CD4-positive, alpha-beta T cell treated with Interleukin-12 subunit alpha and Interleukin-12 subunit beta, for 1 hour (primary cell): ENCODE measurements around the gene PIRT.

Source experiments
- DNase-seq: peaks from one replicate; pipeline ENCODE4 v3.0.0-alpha.2; 2020

Gene PIRT

GRCh38 chr17:10815319-10815718 is 22.6 kb downstream of the PIRT start:
- DNase-seq, result no peak

DNA sequence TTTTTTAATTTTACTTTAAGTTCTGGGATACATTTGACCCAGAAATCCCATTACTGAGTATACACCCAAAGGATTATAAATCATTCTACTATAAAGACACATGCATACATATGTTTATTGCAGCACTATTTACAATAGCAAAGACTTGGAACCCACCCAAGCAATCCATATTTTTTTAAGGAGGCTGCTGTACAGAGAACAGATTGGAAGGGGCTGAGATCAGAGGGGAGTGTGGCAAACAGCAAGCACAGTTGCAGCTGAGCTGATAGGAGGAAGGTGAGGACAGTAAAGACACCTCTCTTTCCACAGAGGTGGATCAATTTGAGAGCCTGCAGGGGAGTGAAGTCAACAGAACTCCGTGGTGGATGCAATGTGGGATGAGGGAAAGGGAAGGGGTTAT is 23.8 kb downstream of the PIRT start:
- DNase-seq, result no peak

DNA sequence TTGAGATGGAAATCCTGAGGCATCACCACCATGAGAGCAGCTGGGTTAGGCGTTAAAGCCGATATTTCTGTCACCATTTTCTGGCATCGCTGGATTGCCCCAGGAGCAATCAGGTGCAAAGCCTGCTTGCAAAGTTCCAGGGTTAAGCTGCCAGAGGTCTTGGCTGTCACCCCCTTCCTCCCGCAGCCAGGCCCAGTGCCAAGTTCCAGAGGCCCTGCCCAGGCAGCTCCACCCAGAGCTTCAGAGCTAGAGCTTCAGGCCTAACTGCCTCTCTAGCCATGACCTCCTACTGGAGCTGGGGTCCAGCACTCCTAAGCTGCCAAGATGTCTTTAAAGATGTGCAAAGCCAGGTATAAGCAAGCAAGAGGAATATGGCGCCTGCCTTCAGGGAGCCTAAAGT is 25.2 kb downstream of the PIRT start:
- no peak for DNase-seq

GRCh38 chr17:10809605-10810004 is 28.3 kb downstream of the PIRT start:
- no peak for DNase-seq

- DNase-seq, result no peak
These were observed 30.2 kb downstream of the PIRT start for GRCh38 chr17:10807704-10808128.

GRCh38 chr17:10806545-10807262 is 31.2 kb downstream of the PIRT start:
- DNase-seq, result no peak

- DNase-seq, result no peak
These were observed 32.0 kb downstream of the PIRT start for GRCh38 chr17:10805911-10806310.

GRCh38 chr17:10804546-10804945 is 33.3 kb downstream of the PIRT start:
- no peak for DNase-seq

GRCh38 chr17:10803830-10804475 is 33.9 kb downstream of the PIRT start, which contains the start of gene TMEM238L:
TMEM238L (minus strand) TSS chr17:10804099; CDS start chr17:10803963, 136 bp downstream.
- no peak for DNase-seq

GRCh38 chr17:10803350-10803749 is 34.5 kb downstream of the PIRT start:
- DNase-seq, result no peak

DNA sequence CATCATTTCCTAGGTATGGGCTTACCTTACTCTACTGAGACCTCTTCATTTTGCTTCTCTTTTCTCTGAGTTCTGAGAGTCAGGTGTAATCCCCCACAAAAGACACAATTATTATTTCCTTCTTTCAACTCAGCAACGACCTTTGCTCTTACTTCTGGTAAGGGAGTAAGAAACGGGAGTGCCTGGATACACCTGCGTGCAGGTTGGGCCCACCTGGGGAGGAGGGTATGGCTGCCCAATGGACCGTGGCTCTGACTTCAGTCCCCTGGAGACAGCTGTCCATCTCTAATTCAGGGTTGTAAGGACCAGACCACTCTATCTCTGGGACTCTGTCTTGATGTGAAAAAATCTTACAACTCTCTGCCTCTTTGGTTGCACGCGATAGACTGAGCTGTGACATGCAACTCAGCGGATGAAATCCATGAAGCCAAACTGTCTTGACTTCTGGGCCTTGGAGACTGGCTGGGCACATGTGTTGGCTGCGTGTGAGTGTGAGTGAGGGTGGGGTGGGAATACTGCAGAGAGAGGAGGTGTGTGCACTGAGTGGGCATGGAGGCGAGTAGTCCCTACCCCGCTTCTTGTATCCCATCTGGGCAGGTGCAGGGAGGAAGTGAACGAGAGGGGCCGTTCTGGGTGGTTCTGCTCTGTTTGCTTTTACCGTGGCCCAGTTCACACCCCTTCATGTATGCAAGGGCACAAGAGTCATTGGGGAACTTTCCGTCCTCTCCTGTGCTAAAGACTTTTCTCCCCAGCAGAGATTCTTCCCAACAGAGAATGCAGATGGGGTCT is 35.2 kb downstream of the PIRT start:
- no peak for DNase-seq

DNA sequence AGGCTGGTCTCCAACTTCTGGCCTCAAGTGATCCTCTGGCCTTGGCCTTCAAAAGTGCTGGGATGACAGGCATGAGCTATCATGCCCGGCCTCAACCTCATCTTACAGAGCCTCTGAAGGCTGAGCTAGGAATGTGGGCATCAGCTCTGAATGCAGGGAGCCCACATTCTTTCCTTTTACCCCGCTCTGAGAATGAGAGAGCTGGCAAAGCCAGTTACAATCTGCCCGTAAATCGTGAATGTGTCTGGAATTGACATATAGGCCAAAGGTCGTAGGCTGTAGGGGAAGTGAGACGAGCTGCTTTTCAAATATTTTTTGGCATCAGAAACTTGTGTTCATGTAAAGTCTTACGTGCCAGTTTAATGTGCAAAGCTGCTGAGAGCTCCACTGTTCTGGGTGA is 38.5 kb downstream of the PIRT start:
- no peak for DNase-seq

DNA sequence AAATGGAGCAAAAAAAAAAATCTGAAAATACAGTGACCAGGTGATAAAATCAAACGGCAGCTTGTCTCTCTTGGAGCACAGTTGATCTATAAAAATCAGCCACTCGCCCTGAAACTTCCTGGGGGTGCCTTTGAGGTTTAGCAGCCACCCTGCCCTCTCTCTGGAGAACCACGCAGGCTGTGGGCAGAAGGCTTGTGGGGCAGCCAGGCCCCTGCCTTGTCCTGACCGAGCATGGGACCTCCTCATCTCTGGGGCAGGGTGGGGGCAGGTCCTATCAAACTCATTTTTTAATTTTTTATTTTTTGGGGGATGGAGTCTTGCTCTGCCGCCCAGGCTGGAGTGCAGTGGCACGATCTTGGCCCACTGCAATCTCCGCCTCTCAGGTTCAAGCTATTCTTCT is 39.0 kb downstream of the PIRT start:
- no peak for DNase-seq

DNA sequence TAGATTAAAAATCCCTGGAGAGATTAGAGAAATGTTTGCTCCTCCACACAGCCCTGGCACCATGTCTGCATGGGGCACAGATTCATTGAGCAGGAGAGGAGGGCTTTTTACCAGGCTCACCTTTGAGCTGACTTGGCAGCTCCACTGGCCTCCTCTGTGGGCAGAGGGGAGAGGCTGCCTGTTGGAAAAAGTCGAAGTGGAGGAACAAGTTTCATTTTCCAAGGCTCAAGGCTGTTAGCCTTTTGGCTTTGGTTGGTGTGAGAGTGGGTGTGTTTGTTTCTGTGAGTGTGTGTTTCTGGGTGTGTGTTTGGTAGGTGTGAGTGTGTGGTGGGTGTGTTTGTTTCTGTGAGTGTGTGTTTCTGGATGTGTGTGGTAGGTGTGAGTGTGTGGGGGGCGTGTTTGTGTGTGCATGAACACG is 39.5 kb downstream of the PIRT start:
- DNase-seq, result no peak

DNA sequence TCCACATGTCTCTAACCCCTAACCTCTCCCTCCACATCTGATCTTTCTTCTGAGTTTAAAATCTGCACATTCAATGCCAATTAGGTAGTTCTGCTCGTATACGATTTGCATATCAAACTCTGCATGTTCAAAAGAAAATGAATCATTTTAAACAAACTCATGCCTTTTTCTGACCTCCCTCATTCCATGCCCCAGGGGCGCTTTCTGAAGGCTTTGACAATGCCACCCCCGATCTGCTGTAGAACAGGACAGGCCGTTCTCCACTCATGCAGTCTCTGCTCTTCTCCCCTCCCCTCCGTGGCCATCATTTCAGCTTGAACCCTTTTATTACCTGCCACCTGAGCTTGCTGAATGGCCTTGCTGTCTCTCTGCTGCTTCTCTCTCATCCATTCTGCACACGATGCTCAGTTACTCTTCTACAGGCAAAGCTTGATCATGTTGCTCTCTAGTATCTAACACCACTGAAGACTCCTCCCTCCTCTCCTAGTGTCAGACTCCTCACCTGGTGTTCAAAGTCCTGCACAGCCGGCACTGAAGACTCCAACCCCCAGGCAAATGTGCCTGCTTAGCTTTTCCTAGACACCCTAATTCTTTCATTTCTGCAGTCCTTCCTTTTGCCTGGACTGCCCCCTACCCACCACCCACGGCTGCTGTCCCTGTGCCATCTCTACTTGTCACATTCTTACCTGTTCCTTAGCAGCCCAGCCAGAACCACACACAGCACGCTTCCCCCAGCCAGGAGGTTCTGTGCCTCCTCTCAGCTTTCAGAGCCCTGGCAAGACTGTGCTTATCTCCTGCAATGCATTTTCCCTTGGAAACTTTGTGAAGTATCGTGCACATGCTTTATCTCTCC is 40.2 kb downstream of the PIRT start:
- no peak for DNase-seq

DNA sequence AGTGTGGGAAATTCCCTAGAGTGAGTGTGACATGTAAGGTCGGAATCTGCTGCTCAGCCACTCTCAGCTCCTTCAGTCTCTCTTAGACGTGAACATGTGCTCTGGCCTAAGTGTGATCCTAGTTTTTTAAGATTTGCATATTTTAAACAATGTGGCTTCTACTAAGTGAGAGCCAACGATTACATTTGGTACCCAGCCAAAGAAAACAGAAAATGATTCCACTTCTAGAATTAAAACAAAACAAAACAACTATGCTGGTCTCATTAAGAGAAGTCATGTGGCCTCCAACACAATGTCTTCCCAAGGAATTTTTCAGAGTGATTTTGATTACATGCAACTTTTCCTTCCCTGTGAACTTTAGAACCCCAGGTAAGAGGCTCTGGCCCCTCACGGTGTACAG is 44.1 kb downstream of the PIRT start:
- DNase-seq, result no peak

- no peak for DNase-seq
These were observed 44.6 kb downstream of the PIRT start for GRCh38 chr17:10793256-10793655.

GRCh38 chr17:10792151-10792550 is 45.7 kb downstream of the PIRT start:
- no peak for DNase-seq

DNA sequence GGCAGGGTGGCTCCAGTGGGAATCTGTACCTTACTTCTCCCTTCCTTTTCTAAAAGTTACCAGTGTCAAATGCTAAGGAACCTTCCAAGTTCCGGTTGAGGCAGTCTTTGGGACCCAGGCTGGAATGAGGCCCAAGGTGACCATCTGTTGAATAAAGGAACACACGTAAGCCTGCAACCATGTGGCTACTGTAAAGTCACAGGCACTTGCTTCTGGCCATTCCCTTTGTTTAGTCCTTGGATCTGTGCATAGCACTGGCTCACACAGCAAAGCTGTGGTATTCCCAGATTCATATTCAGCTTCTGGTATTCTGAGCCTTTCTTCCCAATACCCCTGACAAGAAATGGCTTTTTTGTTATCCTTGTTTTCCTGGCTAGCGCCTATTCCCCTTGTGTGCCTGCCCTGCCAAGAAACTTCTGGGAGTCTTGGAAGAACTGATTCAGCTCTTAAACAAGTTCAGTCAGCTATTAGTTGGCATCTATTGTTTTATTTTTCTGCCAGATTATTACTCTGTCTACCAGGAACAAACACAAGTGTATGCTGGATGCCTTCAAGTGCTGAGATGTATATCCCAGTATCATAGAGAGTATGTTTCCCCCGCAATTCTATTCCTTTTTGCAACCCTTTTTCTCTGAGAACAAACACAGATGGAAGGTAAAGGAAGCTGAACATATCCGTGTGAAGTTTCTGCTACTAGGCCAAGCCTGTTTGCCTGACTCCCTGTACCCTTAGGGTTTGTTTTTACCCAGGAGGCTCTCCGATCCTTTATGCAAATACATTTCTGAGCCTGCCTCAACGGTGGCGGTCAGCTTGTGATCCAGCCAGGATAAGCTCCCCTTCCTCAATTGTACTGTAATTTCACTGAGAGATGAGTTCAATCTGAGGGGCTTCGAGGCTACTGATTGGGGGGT is 47.1 kb downstream of the PIRT start:
- no peak for DNase-seq

DNA sequence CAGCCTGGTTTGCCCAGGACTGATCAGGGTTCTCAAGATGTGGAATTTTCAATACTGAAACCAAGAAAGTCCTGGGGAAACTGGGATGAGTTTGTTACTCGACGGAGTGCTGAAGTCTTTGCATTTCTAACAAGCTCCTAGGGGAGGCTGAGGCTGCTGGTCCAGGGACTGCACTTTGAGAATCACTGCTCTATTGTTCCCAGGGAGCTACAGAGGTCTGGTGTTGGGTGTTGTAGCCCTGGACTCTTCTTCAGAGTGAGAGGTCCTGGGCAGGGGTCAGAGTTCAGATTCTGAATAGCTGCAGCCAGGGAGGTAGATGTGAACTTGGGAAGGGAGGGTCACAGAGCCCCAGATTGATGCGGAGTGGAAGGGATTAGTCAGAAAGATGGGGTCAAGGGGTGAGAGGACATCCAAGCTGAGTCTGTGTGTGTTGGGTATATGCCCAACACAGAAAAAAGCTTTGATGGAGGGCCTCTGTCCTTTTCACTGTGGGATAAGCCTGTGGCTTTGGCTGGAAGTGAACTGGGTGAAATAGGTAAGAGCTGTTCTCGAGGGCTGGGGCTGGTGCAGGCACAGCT is 48.1 kb downstream of the PIRT start:
- no peak for DNase-seq

- DNase-seq, result no peak
These were observed 50.4 kb downstream of the PIRT start for GRCh38 chr17:10787306-10788045.
